T1000 (cell line): ENCODE measurements around the gene PACS1.

Experiments
- DNase-seq: peaks from one replicate; lab custom pipeline; 2025; ENCODE audit warnings: mixed read lengths; lab: John Stamatoyannopoulos, UW

Gene PACS1

DNA sequence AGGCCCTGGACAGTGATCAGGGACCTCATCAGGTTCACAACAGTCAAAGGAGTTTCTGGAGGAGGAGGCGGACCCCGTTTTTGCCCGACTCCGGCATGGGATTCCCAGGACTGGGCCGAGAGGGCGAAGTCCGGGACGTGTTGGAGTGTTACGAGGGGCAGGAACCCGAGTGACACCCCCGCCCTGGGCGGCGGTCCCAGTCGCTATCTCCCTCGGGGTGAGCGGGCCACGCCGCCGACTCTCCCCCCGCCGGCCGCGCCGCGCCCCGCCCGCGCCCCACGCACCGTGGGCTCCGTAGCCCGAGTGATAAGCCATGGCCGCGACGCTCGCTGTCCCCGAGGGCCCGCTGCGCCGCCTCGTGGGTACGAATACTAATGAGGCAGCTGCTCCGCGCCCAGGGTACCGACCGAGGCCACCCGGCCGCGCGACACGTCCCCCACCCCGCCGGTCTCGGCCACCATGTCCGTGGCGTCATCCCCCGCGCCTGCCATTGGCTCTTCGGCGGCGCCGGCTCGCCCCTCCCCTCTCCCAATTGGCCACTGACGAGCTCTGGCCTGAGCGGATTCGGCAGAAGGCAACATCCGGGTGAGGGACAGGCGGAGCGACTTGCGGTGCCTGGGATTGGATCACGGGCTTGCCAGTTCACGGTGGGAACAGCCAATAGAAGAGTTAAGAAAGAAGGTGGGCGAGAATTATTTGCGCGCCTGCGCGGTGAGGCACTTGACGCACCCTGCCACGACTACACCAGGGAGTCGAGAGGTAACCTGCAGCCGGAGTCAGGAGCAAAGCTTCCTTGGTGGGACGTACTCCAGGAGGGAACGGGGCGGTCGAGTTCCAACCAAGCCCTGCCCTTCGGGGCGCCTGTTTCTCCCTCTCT lies 218.8 kb downstream of the PACS1 start, which contains the start of gene YIF1A:
TSS of gene YIF1A (minus strand) at position 473 of the 877 bp plus-strand sequence. CDS start at position 315, 158 bp downstream.
- DNase-seq = peak; percentile 98

DNA sequence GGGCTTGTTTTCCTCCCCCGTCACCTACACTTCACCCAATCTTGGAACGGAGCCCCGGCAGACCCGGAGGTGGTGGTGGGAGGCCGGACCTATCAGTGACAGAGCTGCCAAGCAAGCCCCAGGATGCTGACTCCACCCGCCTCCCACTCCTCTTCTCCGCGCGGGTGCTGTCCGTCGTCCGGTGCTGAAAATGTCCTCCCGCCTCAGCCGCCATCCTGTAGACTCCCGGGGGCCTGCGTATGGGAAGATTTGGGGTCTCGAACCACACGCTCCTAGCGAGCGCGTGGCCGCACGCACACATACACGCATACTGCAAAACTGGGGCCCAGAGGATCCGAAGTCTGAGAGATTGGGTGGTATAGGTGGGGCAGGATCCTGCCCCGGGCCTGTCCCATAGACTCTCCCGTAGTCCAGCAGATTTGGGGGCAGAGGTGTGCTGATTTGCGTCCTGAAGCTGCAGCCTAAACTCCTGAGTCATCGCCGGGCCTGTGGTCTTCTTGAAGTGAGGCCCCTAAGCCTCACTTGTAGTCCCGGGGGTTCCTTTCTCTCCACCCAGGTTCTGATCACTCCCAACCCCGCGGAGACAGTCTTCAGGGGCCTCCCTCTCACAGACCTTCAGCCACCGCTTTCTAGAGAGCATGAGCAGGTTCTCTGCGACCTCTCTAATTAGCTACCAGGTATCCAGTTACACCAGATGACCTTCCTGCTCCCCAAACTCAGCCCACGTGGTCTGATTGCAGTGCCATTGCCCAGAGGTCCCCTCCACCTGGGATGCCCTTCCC lies 219.7 kb downstream of the PACS1 start:
- peak; percentile 92 for DNase-seq

DNA sequence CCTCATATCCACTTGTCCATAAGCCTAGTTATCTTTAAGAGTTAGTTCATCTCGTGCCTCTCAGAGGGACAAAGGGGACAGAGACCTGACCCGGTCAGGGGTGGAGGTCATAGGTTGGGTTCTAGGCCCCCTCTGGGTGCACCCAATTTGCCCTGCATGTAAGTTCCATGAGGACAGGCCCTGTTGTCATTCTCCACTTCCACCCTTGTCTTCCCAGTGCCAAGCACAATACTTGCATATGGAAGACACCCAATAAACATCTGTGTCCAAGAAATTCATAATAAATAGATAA lies 220.2 kb downstream of the PACS1 start:
- no peak for DNase-seq

DNA sequence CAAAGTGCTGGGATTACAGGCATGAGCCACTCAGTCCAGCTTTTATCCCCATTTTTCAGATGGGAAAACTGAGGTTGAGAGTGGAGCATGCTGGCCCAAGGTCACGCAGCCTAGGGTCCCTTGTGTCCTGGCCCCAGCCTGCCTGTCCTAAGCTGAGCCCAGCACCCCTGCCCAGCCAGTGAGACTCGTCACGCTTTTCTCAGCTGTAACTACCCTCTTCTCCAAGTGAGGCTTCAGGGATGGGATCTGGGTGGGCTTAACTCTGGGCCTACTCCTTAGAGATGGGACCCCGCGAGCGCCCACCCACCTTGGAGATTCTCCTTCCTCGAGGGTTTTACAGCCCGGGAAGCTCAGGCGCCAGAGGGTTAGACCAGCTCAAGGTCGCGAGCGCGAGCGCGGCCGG lies 221.2 kb downstream of the PACS1 start:
- no peak for DNase-seq

DNA sequence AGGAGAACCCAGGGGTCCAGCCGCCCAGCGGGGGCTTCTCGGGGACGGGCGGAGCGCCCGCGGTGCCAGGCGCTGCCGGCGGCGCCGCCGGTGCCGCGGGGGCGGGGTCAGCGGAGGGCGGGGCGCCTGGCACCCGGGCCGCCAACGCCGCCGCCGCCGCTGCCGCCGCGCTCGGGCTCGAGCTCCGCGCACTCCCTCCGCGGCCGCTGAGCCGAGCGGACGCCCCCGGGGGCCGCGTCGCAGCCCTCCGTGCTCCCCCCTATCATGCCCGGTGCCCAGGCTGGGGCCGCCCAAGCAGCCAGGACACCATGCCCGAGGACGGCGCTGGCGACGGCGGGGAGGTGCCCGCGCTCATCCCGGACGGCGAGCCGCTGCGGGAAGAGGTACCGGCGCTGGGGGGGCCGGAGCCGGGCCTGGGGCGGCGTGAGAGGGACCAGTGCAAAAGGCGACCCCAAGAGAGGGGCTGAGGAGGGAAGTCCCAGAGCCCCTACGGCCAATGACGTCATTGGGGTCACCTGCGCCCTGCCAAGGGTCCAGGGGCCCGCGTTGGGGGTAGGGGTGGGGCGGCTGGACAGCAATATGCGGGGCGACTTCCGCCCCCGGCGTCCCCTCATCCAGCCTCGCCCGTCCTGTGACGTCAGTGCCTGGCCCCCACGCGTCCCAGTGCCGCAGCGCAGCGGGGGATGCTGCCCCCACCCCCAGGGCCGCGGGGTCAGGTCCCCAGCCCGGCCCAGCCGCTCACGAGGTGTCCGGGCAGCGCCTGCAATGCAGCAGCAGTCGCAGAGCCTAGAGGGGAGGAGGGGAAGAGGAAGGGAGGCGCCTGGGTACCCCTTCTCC lies 221.9 kb downstream of the PACS1 start, which contains the start of gene TMEM151A:
TSS of gene TMEM151A (plus strand) at position 189 of the 837 bp plus-strand sequence. CDS start at position 309, 120 bp downstream.
- no peak for DNase-seq

DNA sequence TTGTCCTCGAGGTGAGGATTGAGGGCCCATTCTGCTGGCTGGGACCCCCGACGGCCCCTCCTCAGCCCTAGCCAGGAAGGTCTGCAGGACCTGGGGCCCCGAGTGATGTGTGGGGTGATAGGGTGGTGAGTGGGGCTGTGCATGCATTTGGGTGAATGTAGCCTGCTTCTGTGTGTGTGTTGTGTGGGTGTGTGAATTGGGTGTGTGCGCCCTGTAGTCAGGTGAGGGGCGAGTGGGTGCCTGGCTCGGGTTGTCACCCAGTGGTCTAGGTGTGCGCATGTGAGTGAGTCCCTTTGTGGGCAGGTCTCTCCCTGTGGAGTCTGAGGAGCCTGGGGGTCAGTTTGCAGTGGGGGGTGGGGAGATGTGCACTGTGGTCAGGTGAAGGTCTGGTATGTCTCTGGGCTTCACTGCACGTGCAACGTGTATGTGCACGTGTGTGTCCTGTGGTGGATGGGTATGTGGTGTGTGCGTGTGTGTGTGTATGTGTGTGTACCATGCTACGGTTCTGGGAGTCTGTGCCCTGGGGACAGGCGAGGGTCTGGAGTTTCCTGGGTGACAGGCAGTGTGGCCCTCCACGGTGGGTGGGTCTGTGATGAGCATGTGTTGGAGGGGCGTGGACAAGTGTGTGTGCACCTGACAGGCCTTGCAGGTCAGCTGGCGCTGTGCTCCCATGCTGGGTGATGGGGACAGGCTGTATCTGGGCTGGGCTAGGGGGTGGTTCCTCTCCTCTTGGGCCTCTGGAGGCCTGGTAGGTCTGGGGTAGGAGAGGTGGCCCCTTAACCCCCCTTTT lies 222.7 kb downstream of the PACS1 start:
- no peak for DNase-seq

DNA sequence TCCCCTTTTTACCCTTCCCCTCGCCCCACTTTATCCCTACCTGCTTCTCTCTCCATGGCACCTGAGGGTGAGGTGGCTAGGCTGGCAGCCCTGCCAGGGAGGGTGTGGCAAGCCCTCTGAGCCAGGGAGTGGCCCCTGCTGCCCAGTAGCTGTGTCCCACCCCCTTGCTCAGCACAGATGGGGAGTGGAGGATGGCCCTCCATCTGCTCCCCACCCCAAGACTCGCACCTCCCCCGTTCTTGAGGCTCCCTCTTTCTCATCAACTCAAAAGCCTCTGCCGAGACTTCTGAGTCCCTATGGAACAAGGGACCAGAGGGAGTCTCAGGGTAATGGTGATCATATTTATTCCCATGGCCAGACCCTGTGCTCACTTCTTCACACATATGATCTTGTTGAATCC lies 223.3 kb downstream of the PACS1 start:
- DNase-seq = no peak

DNA sequence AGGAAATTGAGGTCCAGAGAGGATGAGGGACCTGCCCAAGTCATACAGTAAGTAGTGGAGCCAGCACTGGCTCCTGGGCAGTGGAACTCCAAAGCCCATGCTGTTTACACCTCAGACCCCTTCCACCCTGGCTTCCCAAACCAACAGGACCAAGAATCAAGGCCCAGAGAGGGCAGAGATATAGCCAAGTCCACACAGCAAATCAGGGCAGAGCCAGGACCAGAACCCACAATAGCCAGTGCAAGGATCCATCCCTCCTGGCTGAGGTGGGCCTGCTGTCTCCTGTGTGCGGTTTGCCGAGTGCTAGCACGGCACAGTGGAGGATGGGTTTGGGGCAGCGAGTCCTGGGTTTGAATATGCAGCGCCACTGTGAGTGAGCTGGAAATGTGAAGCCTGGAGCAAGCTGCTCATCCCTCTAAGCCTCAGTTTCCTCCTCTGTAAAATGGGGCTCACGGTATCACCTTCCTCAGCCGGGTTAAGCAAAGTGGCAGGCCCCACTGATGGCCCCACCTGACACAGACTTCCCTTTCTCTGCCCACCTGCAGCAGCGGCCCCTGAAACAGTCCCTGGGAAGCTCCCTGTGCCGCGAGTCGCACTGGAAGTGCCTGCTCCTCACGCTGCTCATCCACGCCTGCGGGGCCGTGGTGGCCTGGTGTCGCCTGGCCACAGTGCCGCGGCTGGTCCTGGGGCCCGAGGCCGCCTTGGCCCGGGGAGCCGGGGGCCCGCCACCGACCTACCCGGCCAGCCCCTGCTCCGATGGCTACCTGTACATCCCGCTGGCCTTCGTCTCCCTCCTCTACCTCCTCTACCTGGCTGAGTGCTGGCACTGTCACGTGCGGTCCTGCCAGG lies 223.9 kb downstream of the PACS1 start:
- DNase-seq = no peak
